Measurements from ENCODE around the gene RAB11FIP3. TPM values are rescaled to one million over a fixed set of nuclear protein-coding genes. Genes with fewer than 3 reads are reported as not detected.

Gene RAB11FIP3
- total and polyA plus RNA-seq, 9 of the 15 experiments (the other 6 are each of a cell fraction or from before 2014, with no cell fraction given): 0.46 to 13.1 (median 4.3) TPM

DNA sequence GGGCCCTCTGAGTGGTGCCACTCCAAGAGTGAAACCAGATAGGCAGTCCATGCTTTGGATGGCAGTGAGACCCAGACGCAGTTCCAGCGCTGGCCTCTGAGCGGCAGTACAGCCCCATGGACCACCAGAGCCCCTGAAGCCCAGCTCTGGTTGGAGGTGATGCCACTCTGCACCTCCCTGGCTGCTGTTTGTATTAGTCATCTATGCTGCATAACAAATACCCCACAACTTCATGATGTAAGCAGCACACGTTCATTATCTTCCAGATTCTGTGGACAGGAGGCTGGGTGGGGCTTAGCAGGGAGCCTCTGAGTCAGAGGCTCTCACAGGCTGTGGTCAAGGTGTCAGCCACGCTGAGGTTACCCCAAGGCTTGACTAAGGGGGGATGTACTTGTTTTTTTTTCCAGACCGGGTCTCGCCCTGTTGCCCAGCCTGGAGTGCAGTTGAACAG is 33.5 kb upstream of the RAB11FIP3 start (continued):
- TF ChIP-seq ATF1 (CRISPR knock-in tag; IDR thresholded peaks at IDR 0.05) (0 out of 2 replicates have a peak, but pooled peaks have one; percentile 14), ATF1 (tag; IDR thresholded peaks at IDR 0.05) (peak; percentile 44), BCOR (IDR thresholded peaks at IDR 0.05) (peak; percentile 95), THRAP3 (IDR thresholded peaks at IDR 0.05; ENCODE audit: borderline replicate concordance) (no peak), TEAD4 (IDR thresholded peaks at IDR 0.05; ENCODE audit: low read length) (peak; percentile 14; the same call in 1 of the 2 replicates), TEAD4 (CRISPR knock-in tag; IDR thresholded peaks at IDR 0.05; ENCODE audit: borderline replicate concordance) (no peak), FOXA3 (CRISPR knock-in tag; conservative IDR thresholded peaks at IDR 0.05 in 1 of 2, IDR thresholded peaks at IDR 0.05 in 1 of 2) (no peak), ZKSCAN8 (CRISPR knock-in tag; IDR thresholded peaks at IDR 0.05) (no peak), ZNF57 (CRISPR knock-in tag; IDR thresholded peaks at IDR 0.05) (no peak), SMC3 (conservative IDR thresholded peaks at IDR 0.05; ENCODE audit: insufficient read depth, low read depth, low read length) (peak; percentile 74), ILF3 (IDR thresholded peaks at IDR 0.05; ENCODE audit: borderline replicate concordance) (no peak), TFAP4 (CRISPR knock-in tag; IDR thresholded peaks at IDR 0.05; ENCODE audit: borderline replicate concordance) (peak; percentile 64), TEAD1 (CRISPR knock-in tag; IDR thresholded peaks at IDR 0.05) (no peak; a peak in 1 of 4 replicates)
- TF ChIP-seq, protein P1, sequence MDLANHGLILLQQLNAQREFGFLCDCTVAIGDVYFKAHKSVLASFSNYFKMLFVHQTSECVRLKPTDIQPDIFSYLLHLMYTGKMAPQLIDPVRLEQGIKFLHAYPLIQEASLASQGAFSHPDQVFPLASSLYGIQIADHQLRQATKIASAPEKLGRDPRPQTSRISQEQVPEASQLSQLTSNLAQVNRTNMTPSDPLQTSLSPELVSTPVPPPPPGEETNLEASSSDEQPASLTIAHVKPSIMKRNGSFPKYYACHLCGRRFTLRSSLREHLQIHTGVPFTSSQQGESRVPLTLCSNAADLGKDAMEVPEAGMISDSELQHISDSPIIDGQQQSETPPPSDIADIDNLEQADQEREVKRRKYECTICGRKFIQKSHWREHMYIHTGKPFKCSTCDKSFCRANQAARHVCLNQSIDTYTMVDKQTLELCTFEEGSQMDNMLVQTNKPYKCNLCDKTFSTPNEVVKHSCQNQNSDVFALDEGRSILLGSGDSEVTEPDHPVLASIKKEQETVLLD (IDR thresholded peaks at IDR 0.05): no peak
- TF ChIP-seq, protein P2, sequence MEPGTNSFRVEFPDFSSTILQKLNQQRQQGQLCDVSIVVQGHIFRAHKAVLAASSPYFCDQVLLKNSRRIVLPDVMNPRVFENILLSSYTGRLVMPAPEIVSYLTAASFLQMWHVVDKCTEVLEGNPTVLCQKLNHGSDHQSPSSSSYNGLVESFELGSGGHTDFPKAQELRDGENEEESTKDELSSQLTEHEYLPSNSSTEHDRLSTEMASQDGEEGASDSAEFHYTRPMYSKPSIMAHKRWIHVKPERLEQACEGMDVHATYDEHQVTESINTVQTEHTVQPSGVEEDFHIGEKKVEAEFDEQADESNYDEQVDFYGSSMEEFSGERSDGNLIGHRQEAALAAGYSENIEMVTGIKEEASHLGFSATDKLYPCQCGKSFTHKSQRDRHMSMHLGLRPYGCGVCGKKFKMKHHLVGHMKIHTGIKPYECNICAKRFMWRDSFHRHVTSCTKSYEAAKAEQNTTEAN (CRISPR knock-in tag; IDR thresholded peaks at IDR 0.05): no peak
- TF ChIP-seq, protein P3, sequence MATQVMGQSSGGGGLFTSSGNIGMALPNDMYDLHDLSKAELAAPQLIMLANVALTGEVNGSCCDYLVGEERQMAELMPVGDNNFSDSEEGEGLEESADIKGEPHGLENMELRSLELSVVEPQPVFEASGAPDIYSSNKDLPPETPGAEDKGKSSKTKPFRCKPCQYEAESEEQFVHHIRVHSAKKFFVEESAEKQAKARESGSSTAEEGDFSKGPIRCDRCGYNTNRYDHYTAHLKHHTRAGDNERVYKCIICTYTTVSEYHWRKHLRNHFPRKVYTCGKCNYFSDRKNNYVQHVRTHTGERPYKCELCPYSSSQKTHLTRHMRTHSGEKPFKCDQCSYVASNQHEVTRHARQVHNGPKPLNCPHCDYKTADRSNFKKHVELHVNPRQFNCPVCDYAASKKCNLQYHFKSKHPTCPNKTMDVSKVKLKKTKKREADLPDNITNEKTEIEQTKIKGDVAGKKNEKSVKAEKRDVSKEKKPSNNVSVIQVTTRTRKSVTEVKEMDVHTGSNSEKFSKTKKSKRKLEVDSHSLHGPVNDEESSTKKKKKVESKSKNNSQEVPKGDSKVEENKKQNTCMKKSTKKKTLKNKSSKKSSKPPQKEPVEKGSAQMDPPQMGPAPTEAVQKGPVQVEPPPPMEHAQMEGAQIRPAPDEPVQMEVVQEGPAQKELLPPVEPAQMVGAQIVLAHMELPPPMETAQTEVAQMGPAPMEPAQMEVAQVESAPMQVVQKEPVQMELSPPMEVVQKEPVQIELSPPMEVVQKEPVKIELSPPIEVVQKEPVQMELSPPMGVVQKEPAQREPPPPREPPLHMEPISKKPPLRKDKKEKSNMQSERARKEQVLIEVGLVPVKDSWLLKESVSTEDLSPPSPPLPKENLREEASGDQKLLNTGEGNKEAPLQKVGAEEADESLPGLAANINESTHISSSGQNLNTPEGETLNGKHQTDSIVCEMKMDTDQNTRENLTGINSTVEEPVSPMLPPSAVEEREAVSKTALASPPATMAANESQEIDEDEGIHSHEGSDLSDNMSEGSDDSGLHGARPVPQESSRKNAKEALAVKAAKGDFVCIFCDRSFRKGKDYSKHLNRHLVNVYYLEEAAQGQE (IDR thresholded peaks at IDR 0.05; ENCODE audit: borderline replicate concordance): peak; percentile 66; the same call in 1 of the 2 replicates
- TF ChIP-seq, protein P3 (CRISPR knock-in tag; IDR thresholded peaks at IDR 0.05; ENCODE audit: low read depth): no peak

Measured in K562 (cell line).